ENCODE data around the gene GNL3. TPM values are rescaled to one million over a fixed set of nuclear protein-coding genes. Genes with fewer than 3 reads are reported as not detected.
A peak's percentile ranks its signal among the peaks of the same experiment; 100 is the strongest.
"Not testable (repeated sequence)": the region's sequence is repeated elsewhere in the genome, so short reads cannot be mapped to it uniquely, and the experiment has no call there.

Gene GNL3
- total and polyA plus RNA-seq, 2 donors (not counting 3 experiments of a cell fraction or from before 2014, with no cell fraction given): 27.8 to 109 TPM

DNA sequence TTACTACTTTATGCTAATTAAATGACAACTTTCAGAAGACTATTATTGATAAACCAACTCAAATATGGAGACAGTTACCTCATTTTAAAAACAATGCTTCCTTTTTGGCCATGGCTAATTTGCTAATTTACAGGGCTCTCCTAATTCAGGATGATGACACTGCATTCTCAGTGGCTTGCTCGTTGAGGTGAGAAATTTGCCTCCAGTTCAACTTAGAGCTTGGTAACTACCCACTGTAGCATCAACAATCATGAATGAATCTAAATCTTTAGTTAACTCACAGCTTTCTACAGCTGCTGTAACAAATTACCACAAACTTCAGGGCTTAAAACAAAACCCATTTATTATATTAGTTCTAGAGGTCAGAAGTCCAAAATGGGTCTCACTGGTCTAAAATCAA lies 14.2 kb upstream of the GNL3 start:
- Histone ChIP-seq H3K4me2 (ENCODE audit: insufficient read depth, low read length) (peak overlapping the region; percentile 51), H3K4me3 (replicated peaks in 1 of 3; ENCODE audit: insufficient read depth in 1 of 3, low read depth in 1 of 3, low read length in 3 of 3) (no peak overlapping the region), H3K9ac (replicated peaks; ENCODE audit: extremely low read depth, insufficient read depth, low read length) (peak overlapping the region; percentile 62), H3K36me3 (ENCODE audit: control insufficient read depth in 2 of 2, extremely low read depth in 1 of 2, insufficient read depth in 2 of 2, low read length in 2 of 2) (peaks cover 10 to 17% of the 10 kb centered on the region in 2 experiments), H3K9me1 (replicated peaks; ENCODE audit: control insufficient read depth, extremely low read depth, insufficient read depth, low read length) (no peaks in the 10 kb centered on the region), H3K4me1 (ENCODE audit: control insufficient read depth, extremely low read depth, insufficient read depth, low read length) (peaks cover 21% of the 10 kb centered on the region), H3K27me3 (ENCODE audit: control insufficient read depth in 2 of 2, insufficient read depth in 2 of 2, low read length in 2 of 2) (no peaks in the 10 kb centered on the region), H3K79me2 (ENCODE audit: control insufficient read depth, insufficient read depth, low read length) (peaks cover 30% of the 10 kb centered on the region), H2AFZ (ENCODE audit: low read depth, low read length) (no peak overlapping the region), H3K27ac (ENCODE audit: insufficient read depth, low read depth, low read length) (peak overlapping the region; percentile 88), H3K9me3 (replicated peaks; ENCODE audit: control insufficient read depth, insufficient read depth, low read length) (no peaks in the 10 kb centered on the region), H4K20me1 (replicated peaks; ENCODE audit: control insufficient read depth, extremely low read depth, insufficient read depth, low read length) (no peaks in the 10 kb centered on the region)
- DNase-seq (ENCODE audit: low read depth, low spot score) (no peak), FAIRE-seq (no peak)
- TF ChIP-seq GATA2 (IDR thresholded peaks at IDR 0.05; ENCODE audit: insufficient read depth, insufficient read length, low read depth, low read length) (no peak), MYC (IDR thresholded peaks at IDR 0.05; ENCODE audit: low read depth, low read length) (no peak), MAX (IDR thresholded peaks at IDR 0.05; ENCODE audit: insufficient read depth, insufficient read length) (no peak), POLR2AphosphoS5 (IDR thresholded peaks at IDR 0.05; ENCODE audit: insufficient read depth, low read depth, low read length) (no peak)
- TF ChIP-seq, protein P1, sequence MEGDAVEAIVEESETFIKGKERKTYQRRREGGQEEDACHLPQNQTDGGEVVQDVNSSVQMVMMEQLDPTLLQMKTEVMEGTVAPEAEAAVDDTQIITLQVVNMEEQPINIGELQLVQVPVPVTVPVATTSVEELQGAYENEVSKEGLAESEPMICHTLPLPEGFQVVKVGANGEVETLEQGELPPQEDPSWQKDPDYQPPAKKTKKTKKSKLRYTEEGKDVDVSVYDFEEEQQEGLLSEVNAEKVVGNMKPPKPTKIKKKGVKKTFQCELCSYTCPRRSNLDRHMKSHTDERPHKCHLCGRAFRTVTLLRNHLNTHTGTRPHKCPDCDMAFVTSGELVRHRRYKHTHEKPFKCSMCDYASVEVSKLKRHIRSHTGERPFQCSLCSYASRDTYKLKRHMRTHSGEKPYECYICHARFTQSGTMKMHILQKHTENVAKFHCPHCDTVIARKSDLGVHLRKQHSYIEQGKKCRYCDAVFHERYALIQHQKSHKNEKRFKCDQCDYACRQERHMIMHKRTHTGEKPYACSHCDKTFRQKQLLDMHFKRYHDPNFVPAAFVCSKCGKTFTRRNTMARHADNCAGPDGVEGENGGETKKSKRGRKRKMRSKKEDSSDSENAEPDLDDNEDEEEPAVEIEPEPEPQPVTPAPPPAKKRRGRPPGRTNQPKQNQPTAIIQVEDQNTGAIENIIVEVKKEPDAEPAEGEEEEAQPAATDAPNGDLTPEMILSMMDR (IDR thresholded peaks at IDR 0.05; ENCODE audit: extremely low read depth in 1 of 2, insufficient read depth in 1 of 2, low read depth in 1 of 2, low read length in 2 of 2): no peak
- dilution Hi-C loops (cut with MboI; ENCODE audit: extremely low pct_ligation_motif_present, low sequenced_read_pairs) (no loop called here), intact Hi-C loops (cut with micrococcal nuclease) (loop anchor here (2.0 kb wide), 1 partner anchor 13 kb away; the partner anchor contains the start of gene PBRM1)
- POLR2A ChIA-PET: no interaction called here
- no TSS peak for BruUV-seq (replicated peaks)
- CTCF ChIA-PET: no interaction called here

DNA sequence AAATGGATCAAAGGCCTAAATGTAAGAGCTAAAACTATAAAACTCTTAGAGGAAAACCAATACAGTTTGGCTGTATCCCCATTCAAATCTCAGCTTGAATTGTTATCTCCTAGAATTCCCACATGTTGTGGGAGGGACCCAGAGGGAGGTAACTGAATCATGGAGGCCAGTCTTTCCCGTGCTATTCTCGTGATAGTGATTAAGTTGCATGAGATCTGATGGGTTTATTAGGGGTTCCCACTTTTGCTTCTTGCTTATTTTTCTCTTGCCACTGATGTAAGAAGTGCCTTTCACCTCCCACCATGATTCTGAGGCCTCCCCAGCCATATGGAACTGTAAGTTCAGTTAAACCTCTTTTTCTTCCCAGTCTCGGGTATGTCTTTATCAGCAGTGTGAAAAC lies 9.6 kb upstream of the GNL3 start:
- intact Hi-C loops (cut with micrococcal nuclease); H3K4me2 ChIP-seq (ENCODE audit: insufficient read depth, low read length); H3K4me3 ChIP-seq (replicated peaks in 1 of 3; ENCODE audit: insufficient read depth in 1 of 3, low read depth in 1 of 3, low read length in 3 of 3); H4K20me1 ChIP-seq (replicated peaks; ENCODE audit: control insufficient read depth, extremely low read depth, insufficient read depth, low read length); BruUV-seq (replicated peaks); H3K4me1 ChIP-seq (ENCODE audit: control insufficient read depth, extremely low read depth, insufficient read depth, low read length); H3K9me1 ChIP-seq (replicated peaks; ENCODE audit: control insufficient read depth, extremely low read depth, insufficient read depth, low read length); H2AFZ ChIP-seq (ENCODE audit: low read depth, low read length); FAIRE-seq; H3K9ac ChIP-seq (replicated peaks; ENCODE audit: extremely low read depth, insufficient read depth, low read length); H3K27ac ChIP-seq (ENCODE audit: insufficient read depth, low read depth, low read length); DNase-seq (ENCODE audit: low read depth, low spot score); CTCF ChIA-PET; H3K27me3 ChIP-seq (ENCODE audit: control insufficient read depth in 2 of 2, insufficient read depth in 2 of 2, low read length in 2 of 2); H3K9me3 ChIP-seq (replicated peaks; ENCODE audit: control insufficient read depth, insufficient read depth, low read length); dilution Hi-C loops (cut with MboI; ENCODE audit: extremely low pct_ligation_motif_present, low sequenced_read_pairs): not testable (repeated sequence)
- POLR2A ChIA-PET: interaction anchor here (0.7 kb wide), 1 partner anchor 520 kb away, joined by 10 read pairs; no protein-coding TSS in a partner anchor
- peaks cover 21 to 26% of the 10 kb centered on the region in 2 experiments for H3K36me3 ChIP-seq (ENCODE audit: control insufficient read depth in 2 of 2, extremely low read depth in 1 of 2, insufficient read depth in 2 of 2, low read length in 2 of 2)
- H3K79me2 ChIP-seq (ENCODE audit: control insufficient read depth, insufficient read depth, low read length): peaks cover 27% of the 10 kb centered on the region

All from endothelial cell of umbilical vein (primary cell).